Activated naive CD4-positive, alpha-beta T cell treated with anti-CD3 and anti-CD28 coated beads, Interleukin-2, amount 10 ng/mL, durations not matched to agents 7 days and 5 days (primary cell): ENCODE data around the gene GNGT1.
"Not testable (repeated sequence)": the region's sequence is repeated elsewhere in the genome, so short reads cannot be mapped to it uniquely, and the experiment has no call there.

Experiments
- CTCF ChIA-PET: fragments of 350-600 bp; sonication (Branson Sonifier 250); formaldehyde crosslinking; loops from one replicate; lab custom pipeline; 2021; ENCODE audit warnings: antibody characterized with exemption; lab: Charles Lee
- DNase-seq: peaks from one replicate; pipeline ENCODE4 v3.0.0-alpha.2; 2020
- H3K27ac Mint-ChIP-seq: one replicate; pipeline ENCODE4 v1.8.0; 2021; ENCODE audit warnings: mild to moderate bottlenecking, moderate library complexity, mixed read lengths
- H3K27me3 Mint-ChIP-seq: one replicate; pipeline ENCODE4 v1.8.0; 2021; ENCODE audit warnings: mild to moderate bottlenecking, mixed read lengths
- H3K36me3 Mint-ChIP-seq: one replicate; pipeline ENCODE4 v1.8.0; 2021; ENCODE audit warnings: mixed read lengths
- H3K4me1 Mint-ChIP-seq: one replicate; pipeline ENCODE4 v1.8.0; 2021; ENCODE audit warnings: mixed read lengths
- H3K4me3 Mint-ChIP-seq: one replicate; pipeline ENCODE4 v1.8.0; 2021; ENCODE audit warnings: mild to moderate bottlenecking, moderate library complexity, mixed read lengths
- H3K9me3 Mint-ChIP-seq: one replicate; pipeline ENCODE4 v1.8.0; 2021; ENCODE audit warnings: mixed read lengths

The GNGT1 gene

DNA sequence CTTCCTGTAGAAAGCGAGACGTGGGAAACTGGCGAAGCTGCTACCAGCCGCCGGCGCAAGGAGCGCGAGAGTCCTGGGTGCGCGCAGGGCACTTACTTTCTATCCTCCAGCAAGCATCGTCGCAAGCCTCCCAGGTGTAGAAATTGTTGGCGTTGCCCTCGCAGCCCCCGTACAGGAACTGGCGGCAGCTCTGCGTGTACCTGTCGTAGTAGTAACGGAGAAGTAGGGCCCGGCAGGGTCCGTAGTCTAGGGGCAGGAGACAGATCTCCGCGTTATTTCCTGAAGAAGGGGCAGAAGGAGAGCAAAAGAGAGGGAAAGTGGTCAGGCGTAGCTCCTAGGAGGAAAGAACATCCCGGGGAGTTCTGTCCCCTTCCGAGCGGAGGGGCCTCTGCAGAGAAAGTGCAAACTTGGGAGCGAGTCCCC lies 16.3 kb upstream of the GNGT1 start:
- Mint-ChIP-seq H3K4me3 (no peak overlapping the region), H3K9me3 (no peaks in the 10 kb centered on the region), H3K4me1 (peaks cover 7% of the 10 kb centered on the region), H3K27me3 (peaks cover 27% of the 10 kb centered on the region), H3K27ac (no peak overlapping the region), H3K36me3 (no peaks in the 10 kb centered on the region)
- no peak for DNase-seq
- CTCF ChIA-PET = no interaction called here

DNA sequence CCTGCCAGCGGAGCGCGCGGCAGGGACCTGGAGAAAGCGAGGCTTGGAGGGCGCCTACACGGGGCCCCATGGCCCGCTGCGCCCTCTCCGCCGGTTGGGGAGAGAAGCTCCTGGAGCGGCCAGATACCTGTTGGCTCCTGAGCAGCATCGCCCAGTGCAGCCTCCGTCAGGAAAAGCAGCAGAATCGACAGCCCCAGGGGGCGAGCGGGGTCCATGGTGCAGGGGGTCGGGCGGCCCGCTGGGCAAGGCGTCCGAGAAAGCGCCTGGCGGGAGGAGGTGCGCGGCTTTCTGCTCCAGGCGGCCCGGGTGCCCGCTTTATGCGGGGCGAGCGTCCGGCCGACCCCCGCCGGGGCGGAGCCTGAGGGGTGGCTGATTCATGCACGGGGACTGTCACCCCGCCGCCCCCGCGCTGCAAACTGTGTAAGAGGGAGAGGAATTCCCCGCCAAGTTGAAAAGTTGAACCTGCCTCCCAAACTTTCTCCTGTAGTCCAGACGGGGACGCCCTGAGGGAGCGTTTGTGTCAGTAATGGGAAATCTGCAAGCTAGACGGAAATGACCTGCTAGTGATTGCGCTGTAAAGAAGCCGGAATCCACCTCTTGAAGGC lies 15.8 kb upstream of the GNGT1 start, which contains the start of gene TFPI2:
Gene TFPI2, minus strand, starts transcription at position 290 of the 605 bp plus-strand sequence. Its CDS starts 75 bp downstream, at position 215.
- Mint-ChIP-seq H3K27ac (no peak within 1 kb of the TSS), H3K4me1 (peaks cover 7% of the 10 kb centered on the region), H3K36me3 (no peaks in the 10 kb centered on the region), H3K9me3 (no peaks in the 10 kb centered on the region), H3K27me3 (peaks cover 27% of the 10 kb centered on the region), H3K4me3 (no peak within 1 kb of the TSS)
- CTCF ChIA-PET = no interaction called here
- DNase-seq = no peak

DNA sequence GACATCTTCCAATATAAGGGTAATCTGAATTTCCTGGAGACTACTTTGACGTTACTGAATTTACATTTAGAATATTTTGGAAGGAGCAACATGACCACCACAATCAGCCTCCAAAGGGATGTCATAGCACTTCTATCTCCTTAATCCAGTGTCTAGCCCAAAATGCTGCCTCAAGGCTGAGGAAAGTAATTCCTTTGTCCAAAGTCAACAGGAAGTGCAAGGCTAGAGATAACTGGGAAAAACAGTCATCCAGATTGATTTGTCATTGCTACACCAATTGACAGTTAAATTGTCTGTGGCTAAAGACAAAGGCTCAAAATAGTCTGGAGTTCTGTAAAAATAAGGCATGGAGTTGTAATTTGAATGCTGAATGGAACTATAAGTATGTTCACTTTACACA lies 11.9 kb upstream of the GNGT1 start:
- CTCF ChIA-PET = no interaction called here
- Mint-ChIP-seq H3K4me3 (no peak overlapping the region), H3K27me3 (peaks cover 21% of the 10 kb centered on the region), H3K36me3 (no peaks in the 10 kb centered on the region), H3K4me1 (peaks cover 7% of the 10 kb centered on the region), H3K27ac (no peak overlapping the region), H3K9me3 (no peaks in the 10 kb centered on the region)
- no peak for DNase-seq

DNA sequence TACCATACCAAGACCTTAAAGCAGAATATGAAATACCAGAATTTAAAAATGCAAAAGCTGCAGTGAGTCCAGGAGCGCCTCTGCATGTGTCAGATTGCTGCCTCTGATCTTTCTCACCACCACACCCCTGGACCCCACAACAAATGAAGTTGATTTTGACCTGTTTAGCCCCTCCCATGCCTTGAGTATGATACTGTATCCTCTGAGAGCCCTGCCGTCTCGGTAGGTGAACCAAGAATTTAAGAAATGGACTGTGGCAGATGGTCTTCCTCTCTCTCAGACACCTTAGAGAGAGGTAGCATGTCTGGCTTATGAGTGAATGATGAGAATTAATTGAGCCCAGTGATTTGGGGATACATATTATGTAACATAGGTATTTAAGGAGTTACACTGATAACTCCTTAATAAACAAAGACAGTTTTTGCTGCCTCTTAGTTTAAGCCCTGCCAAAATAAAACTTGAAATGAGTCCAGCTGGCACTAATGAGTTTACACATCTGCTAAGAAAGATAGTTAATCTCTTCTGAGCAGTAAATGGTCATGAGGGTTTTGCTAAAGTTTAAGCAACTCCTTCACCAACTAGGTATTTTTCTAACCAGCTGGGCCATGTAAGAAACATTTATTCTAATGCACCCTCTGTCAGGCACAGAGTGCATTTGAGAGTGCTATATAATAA lies 11.3 kb upstream of the GNGT1 start:
- no peak overlapping the region for H3K4me3 Mint-ChIP-seq
- H3K27ac Mint-ChIP-seq = no peak overlapping the region
- peaks cover 3% of the 10 kb centered on the region for H3K4me1 Mint-ChIP-seq
- peaks cover 16% of the 10 kb centered on the region for H3K27me3 Mint-ChIP-seq
- no peaks in the 10 kb centered on the region for H3K36me3 Mint-ChIP-seq
- CTCF ChIA-PET = no interaction called here
- no peak for DNase-seq
- H3K9me3 Mint-ChIP-seq = no peaks in the 10 kb centered on the region

DNA sequence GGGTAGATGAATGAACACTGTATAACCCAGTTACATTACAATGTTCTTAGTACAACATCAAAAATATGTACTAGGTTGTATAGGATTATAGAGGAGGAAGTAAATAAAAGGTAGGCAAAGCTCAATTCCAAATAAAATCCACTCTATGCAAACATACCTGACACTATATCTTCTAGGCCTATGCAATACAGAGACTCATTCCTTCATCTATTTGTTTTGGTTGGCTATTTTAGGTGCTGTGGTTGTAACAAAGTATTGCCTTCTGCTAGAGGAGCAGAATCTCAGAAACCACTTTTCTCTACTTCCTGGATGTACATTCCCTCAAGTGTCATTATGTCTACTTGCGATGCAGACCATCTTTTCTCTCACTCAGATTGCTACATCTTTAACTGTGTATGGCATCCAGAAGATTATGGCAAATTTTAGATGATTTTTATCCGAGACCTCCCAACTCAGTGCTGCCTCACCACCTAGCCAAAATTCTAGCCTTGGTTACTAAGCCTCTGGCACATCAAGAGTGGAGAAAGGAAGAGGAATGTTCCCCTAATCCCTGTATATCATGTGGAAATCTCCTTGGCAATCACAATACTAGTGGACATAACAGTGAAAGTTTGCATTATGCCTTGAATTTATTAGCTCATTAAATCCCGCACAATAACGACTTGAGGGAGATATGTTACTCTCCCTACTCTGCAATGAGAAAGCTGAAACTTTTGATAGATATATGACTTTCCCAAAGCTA lies 10.3 kb upstream of the GNGT1 start:
- DNase-seq = no peak
- Mint-ChIP-seq H3K27me3 (peaks cover 7% of the 10 kb centered on the region), H3K36me3 (no peaks in the 10 kb centered on the region), H3K9me3 (no peaks in the 10 kb centered on the region), H3K4me3 (no peak overlapping the region), H3K27ac (no peak overlapping the region), H3K4me1 (no peaks in the 10 kb centered on the region)
- CTCF ChIA-PET = interaction anchor here (1.2 kb wide), 1 partner anchor 11 kb away, joined by 3 read pairs; no protein-coding TSS in a partner anchor

DNA sequence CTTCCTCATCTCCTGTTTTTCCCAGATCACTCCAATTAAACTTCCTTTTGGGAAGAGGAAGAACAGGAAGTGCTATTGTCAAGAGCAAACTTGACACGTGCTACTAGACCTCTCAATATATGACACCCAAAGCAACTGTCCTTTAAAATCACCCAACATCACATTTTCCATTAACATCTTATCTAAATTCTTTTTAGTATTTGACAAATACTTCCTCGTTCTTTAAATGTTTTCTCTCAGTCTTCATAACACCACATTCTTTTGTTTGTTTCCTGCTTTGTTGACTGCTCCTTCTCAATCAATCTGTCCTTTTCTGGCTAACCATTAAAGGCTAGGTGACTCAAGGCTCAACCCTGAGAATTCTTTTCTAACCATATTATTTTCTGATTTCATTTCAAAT lies 8.7 kb upstream of the GNGT1 start:
- Mint-ChIP-seq H3K4me3 (no peak overlapping the region), H3K4me1 (no peaks in the 10 kb centered on the region), H3K9me3 (no peaks in the 10 kb centered on the region), H3K27ac (no peak overlapping the region), H3K36me3 (no peaks in the 10 kb centered on the region), H3K27me3 (no peaks in the 10 kb centered on the region)
- DNase-seq = no peak
- CTCF ChIA-PET = no interaction called here

DNA sequence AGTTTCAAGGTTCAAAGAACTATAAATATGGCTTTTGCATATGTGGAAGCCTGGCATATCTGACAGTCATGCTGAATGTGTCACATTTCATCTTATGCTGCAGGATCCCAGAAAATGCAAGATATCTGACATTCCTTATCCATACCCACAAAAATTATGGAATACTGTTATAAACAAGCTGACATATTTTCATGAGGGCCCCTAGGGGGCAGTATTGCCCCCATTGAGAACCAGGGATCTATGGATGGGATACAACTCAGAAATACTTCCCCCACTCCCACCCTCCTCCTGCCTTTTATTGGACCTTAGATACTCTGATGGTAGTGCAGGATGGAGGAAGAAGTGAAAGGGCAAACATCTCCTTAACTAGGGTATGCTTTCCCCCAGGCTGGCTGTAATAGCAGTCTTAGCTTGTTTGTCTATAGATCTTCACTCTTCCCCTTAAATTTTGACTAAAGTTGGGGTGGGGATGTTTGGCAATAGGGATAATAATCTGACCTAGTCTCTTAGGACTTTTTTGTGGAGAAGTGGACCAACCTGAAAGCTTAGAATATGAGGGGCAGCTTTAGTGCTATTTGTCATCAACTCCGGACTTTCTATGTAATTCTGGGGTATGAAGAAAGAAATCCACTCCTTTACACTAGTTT lies 3.5 kb upstream of the GNGT1 start:
- CTCF ChIA-PET = interaction anchor here (0.7 to 2.3 kb wide), 8 partner anchors 17 to 343 kb away, joined by 3 to 25 read pairs (median 4); partner anchors contain the start of gene GNG11
- Mint-ChIP-seq H3K36me3 (no peaks in the 10 kb centered on the region), H3K9me3 (no peaks in the 10 kb centered on the region), H3K4me3 (no peak overlapping the region), H3K4me1 (no peaks in the 10 kb centered on the region), H3K27ac (no peak overlapping the region), H3K27me3 (no peaks in the 10 kb centered on the region)
- no peak for DNase-seq

DNA sequence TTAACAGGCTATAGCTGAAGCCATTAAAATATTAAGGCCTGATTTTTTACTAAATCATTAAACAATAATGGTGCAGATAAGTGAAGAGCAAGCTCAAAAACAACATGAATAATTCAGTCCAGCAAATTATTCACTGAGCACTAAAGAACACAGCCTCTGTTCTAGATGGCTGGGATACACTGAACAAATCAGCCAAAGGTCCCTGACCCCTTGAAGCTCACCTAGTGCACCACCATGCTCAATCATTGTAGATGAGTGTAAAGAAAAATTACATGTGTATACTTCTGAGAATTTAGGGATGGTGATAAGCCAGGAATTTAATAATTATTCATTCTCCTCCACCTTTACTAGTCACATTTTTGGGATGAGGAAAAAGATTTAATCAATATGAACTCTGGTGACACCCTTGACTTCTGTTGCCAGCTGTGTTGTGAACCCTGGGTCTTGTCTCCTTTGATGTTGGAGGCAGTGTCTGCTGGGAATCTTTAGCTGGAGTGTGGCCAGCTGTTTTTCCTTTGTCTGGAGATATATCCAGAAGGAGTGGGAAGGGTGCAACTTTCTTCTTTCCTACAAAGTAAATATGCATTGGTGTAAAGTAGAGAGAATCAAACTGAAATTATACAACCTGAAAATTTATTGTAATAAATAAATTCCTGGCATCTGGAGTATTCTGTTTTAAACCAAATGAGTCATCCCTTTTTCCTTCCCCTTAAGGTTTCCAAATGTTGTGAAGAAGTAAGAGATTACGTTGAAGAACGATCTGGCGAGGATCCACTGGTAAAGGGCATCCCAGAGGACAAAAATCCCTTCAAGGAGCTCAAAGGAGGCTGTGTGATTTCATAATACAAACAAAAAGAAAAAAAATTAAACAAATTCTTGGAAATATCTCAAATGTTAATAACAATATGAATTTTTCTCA lies 4.0 kb downstream of the GNGT1 start:
- CTCF ChIA-PET = interaction anchor here (0.6 to 1.3 kb wide), 3 partner anchors 9 to 527 kb away, joined by 3 read pairs; no protein-coding TSS in a partner anchor
- Mint-ChIP-seq H3K9me3 (no peaks in the 10 kb centered on the region), H3K36me3 (no peaks in the 10 kb centered on the region), H3K4me3 (no peak overlapping the region), H3K27me3 (peaks cover 3% of the 10 kb centered on the region), H3K27ac (no peak overlapping the region), H3K4me1 (no peaks in the 10 kb centered on the region)
- no peak for DNase-seq

DNA sequence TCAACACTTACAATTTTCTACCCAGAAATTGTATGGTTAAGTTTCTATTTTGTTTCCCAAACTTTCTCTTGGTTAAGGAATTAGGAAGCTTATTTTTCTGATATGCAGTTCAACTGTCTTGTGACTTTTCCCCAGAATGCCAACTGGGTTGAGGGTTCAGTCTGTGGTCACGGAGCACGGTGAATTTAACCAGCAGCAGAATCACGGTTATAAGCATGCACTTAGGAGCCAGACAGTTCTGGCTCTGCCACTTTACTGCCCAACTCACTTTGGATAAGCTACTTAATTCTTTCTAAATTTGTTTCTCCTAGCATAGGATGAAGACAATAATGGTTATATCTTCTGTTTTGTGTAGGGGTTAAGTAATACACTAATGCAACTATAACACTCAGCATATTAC lies 4.9 kb downstream of the GNGT1 start:
- H3K4me1 Mint-ChIP-seq, CTCF ChIA-PET, H3K9me3 Mint-ChIP-seq, DNase-seq, H3K4me3 Mint-ChIP-seq, H3K27me3 Mint-ChIP-seq, H3K27ac Mint-ChIP-seq, H3K36me3 Mint-ChIP-seq: not testable (repeated sequence)

DNA sequence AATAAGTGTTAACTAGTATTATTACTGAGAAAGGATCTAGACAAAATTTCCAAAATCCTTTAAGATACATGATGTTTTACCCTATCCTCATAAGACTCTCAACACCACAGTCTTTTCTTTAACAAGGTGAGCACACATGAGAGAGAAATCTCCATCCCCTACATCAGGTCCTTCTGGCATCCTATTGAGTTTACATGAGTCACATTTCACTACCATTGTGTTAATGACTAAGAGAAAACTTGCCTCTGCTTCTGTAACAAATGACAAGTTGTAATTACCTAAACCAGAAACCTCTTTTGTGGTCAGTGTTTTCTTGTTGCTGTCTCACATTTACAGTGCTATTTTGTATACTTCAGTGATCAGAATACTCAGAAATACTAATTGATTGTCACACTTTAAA lies 5.3 kb downstream of the GNGT1 start:
- CTCF ChIA-PET, DNase-seq, H3K36me3 Mint-ChIP-seq, H3K4me3 Mint-ChIP-seq, H3K27ac Mint-ChIP-seq, H3K27me3 Mint-ChIP-seq, H3K9me3 Mint-ChIP-seq, H3K4me1 Mint-ChIP-seq: not testable (repeated sequence)

DNA sequence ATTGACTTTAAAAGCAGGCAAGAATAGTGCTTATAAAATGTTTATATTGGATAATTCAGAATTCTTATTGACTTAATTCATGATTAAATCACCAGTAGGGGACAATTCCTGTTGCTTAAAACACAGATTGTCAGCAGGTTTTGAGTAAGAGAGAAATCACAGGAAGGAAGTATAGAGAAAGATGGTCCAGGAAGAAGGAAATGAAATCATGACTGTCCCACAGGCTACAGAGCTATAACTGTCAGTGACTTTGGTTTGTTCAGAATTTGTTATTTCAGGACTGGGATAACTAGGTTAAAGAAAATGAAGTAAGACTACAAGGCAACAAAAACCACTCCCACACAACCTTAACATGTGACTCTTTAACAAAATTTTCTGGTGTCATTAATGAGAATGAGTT lies 6.8 kb downstream of the GNGT1 start:
- H3K27me3 Mint-ChIP-seq = peaks cover 9% of the 10 kb centered on the region
- DNase-seq = no peak
- no peaks in the 10 kb centered on the region for H3K4me1 Mint-ChIP-seq
- H3K9me3 Mint-ChIP-seq = no peaks in the 10 kb centered on the region
- H3K36me3 Mint-ChIP-seq = no peaks in the 10 kb centered on the region
- no peak overlapping the region for H3K4me3 Mint-ChIP-seq
- no peak overlapping the region for H3K27ac Mint-ChIP-seq
- CTCF ChIA-PET = no interaction called here

DNA sequence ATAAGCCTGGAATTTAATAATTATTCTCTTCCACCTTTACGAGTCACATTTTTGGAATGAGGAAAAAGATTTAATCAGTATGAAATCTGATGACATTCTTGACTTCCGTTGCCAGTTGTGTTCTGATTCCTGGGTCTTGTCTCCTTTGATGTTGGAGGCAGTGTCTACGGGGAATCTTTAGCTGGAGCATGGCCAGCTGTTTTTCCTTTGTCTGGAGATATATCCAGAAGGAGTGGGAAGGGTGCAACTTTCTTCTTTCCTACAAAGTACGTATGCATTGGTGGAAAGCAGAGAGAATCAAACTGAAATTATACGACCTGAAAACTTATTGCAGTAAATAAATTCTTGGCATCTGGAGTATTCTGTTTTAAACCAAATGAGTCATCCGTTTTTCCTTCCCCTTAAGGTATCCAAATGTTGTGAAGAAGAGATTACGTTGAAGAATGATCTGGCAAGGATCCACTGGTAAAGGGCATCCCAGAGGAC lies 8.3 kb downstream of the GNGT1 start:
- H3K4me1 Mint-ChIP-seq = no peaks in the 10 kb centered on the region
- no peak for DNase-seq
- no peaks in the 10 kb centered on the region for H3K36me3 Mint-ChIP-seq
- CTCF ChIA-PET = no interaction called here
- no peak overlapping the region for H3K27ac Mint-ChIP-seq
- no peak overlapping the region for H3K4me3 Mint-ChIP-seq
- no peaks in the 10 kb centered on the region for H3K9me3 Mint-ChIP-seq
- H3K27me3 Mint-ChIP-seq = peaks cover 9% of the 10 kb centered on the region

DNA sequence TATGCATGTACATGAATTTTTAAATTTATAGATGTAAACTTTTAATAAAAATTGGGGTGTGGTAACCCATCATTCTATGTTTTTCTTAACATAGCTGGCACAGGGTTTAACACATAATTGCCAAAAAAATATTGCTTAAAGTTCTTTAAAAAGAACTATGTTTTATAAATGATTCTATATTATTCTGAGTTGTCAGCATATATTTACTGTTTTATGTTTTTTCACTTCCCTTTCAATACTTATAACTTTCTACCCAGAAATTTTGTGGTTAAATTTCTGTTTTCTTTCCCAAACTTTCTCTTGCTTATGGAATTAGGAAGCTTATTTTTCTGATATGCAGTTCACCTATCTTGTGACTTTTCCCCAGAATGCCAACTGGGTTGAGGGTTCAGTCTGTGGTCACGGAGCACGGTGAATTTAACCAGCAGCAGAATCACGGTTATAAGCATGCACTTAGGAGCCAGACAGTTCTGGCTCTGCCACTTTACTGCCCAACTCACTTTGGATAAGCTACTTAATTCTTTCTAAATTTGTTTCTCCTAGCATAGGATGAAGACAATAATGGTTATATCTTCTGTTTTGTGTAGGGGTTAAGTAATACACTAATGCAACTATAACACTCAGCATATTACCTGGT lies 9.0 kb downstream of the GNGT1 start:
- CTCF ChIA-PET = interaction anchor here (0.7 kb wide), 1 partner anchor 302 kb away, joined by 3 read pairs; no protein-coding TSS in a partner anchor
- DNase-seq, H3K27me3 Mint-ChIP-seq, H3K4me3 Mint-ChIP-seq, H3K9me3 Mint-ChIP-seq, H3K36me3 Mint-ChIP-seq, H3K27ac Mint-ChIP-seq, H3K4me1 Mint-ChIP-seq: not testable (repeated sequence)
